Loucy (cell line): ENCODE data around the gene MMRN2.
"Not testable (repeated sequence)": the region's sequence is repeated elsewhere in the genome, so short reads cannot be mapped to it uniquely, and the experiment has no call there.

ENCODE experiments used
- H2AFZ ChIP-seq: fragments of 200-600 bp; sonication (generic); 2 replicates; pipeline ENCODE4 v1.6.0; 2016; ENCODE audit warnings: antibody characterized with exemption, mild to moderate bottlenecking, low read length, moderate library complexity
- H3F3A ChIP-seq: fragments of 200-600 bp; 2 replicates; pipeline ENCODE4 v1.6.0; 2016; ENCODE audit warnings: antibody characterized with exemption, low read depth, mild to moderate bottlenecking
- H3K27me3 ChIP-seq: fragments of 200-600 bp; sonication (generic); 2 replicates; pipeline ENCODE4 v1.6.1; 2014; ENCODE audit warnings: low read length, mild to moderate bottlenecking; ENCODE audit not compliant: insufficient read depth, poor library complexity, severe bottlenecking
- H3K36me3 ChIP-seq: fragments of 200-600 bp; sonication (generic); 2 replicates; pipeline ENCODE4 v1.6.1; 2016; ENCODE audit warnings: low read length; ENCODE audit not compliant: insufficient read depth
- H3K4me1 ChIP-seq: fragments of 200-600 bp; sonication (generic); 2 replicates; pipeline ENCODE4 v1.5.1; 2014; ENCODE audit warnings: low read length, mild to moderate bottlenecking; ENCODE audit not compliant: insufficient read depth, poor library complexity, severe bottlenecking
- H3K4me2 ChIP-seq: fragments of 200-600 bp; sonication (generic); 2 replicates; pipeline ENCODE4 v1.6.0; 2014; ENCODE audit warnings: antibody characterized with exemption, low read length, low read depth, mild to moderate bottlenecking; ENCODE audit not compliant: poor library complexity, severe bottlenecking
- H3K4me3 ChIP-seq: fragments of 200-600 bp; sonication (generic); 2 replicates; pipeline ENCODE4 v1.5.1; 2014; ENCODE audit warnings: low read length, mild to moderate bottlenecking, mixed read lengths; ENCODE audit not compliant: poor library complexity, severe bottlenecking
- H3K79me2 ChIP-seq: fragments of 200-600 bp; sonication (generic); 2 replicates; pipeline ENCODE4 v1.6.1; 2014; ENCODE audit warnings: low read length; ENCODE audit not compliant: insufficient read depth
- H3K9ac ChIP-seq: fragments of 200-600 bp; sonication (generic); 2 replicates; pipeline ENCODE4 v1.6.0; 2014; ENCODE audit warnings: mild to moderate bottlenecking, low read depth, low read length, moderate library complexity; ENCODE audit not compliant: poor library complexity, severe bottlenecking
- H3K9me2 ChIP-seq: fragments of 200-600 bp; sonication (generic); replicated peaks from 2 replicates; pipeline ENCODE4 v1.6.1; 2016; ENCODE audit warnings: low read depth, low read length, mixed read lengths
- H3K9me3 ChIP-seq: fragments of 200-600 bp; sonication (generic); 2 replicates; pipeline ENCODE4 v1.6.1; 2014; ENCODE audit warnings: mild to moderate bottlenecking, antibody characterized with exemption, low read length, low read depth; ENCODE audit not compliant: insufficient read depth
- H4K20me1 ChIP-seq: fragments of 200-600 bp; sonication (generic); 2 replicates; pipeline ENCODE4 v1.6.0; 2014; ENCODE audit warnings: antibody characterized with exemption, low read length, mild to moderate bottlenecking; ENCODE audit not compliant: insufficient read depth, poor library complexity, severe bottlenecking
- EZH2phosphoT487 ChIP-seq: fragments of 200-600 bp; IDR thresholded peaks from 2 replicates; pipeline ENCODE4 v1.6.1; 2018; ENCODE audit warnings: antibody characterized with exemption, mild to moderate bottlenecking, moderate library complexity, borderline replicate concordance
- TF ChIP-seq, protein P1 (sequence below): fragments of 200-600 bp; sonication (generic); conservative IDR thresholded peaks from 2 replicates; pipeline ENCODE4 v1.5.1; 2014; ENCODE audit warnings: mild to moderate bottlenecking, antibody characterized with exemption, low read length

Gene MMRN2

GRCh38 chr10:86936661-86937501 lies 20.5 kb downstream of the MMRN2 start:
- TF ChIP-seq EZH2phosphoT487 = no peak
- TF ChIP-seq, protein P1, sequence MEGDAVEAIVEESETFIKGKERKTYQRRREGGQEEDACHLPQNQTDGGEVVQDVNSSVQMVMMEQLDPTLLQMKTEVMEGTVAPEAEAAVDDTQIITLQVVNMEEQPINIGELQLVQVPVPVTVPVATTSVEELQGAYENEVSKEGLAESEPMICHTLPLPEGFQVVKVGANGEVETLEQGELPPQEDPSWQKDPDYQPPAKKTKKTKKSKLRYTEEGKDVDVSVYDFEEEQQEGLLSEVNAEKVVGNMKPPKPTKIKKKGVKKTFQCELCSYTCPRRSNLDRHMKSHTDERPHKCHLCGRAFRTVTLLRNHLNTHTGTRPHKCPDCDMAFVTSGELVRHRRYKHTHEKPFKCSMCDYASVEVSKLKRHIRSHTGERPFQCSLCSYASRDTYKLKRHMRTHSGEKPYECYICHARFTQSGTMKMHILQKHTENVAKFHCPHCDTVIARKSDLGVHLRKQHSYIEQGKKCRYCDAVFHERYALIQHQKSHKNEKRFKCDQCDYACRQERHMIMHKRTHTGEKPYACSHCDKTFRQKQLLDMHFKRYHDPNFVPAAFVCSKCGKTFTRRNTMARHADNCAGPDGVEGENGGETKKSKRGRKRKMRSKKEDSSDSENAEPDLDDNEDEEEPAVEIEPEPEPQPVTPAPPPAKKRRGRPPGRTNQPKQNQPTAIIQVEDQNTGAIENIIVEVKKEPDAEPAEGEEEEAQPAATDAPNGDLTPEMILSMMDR = no peak
- peaks cover 2% of the 10 kb centered on the region for H3K4me1 ChIP-seq
- no peaks in the 10 kb centered on the region for H3K9me2 ChIP-seq
- H3K4me2 ChIP-seq = no peak overlapping the region
- no peaks in the 10 kb centered on the region for H3K79me2 ChIP-seq
- no peaks in the 10 kb centered on the region for H3K36me3 ChIP-seq
- no peaks in the 10 kb centered on the region for H3K27me3 ChIP-seq
- no peak overlapping the region for H3K9ac ChIP-seq
- H3F3A ChIP-seq = no peaks in the 10 kb centered on the region
- no peak overlapping the region for H2AFZ ChIP-seq
- H3K9me3 ChIP-seq = no peaks in the 10 kb centered on the region
- H3K4me3 ChIP-seq = no peak overlapping the region
- no peaks in the 10 kb centered on the region for H4K20me1 ChIP-seq

DNA sequence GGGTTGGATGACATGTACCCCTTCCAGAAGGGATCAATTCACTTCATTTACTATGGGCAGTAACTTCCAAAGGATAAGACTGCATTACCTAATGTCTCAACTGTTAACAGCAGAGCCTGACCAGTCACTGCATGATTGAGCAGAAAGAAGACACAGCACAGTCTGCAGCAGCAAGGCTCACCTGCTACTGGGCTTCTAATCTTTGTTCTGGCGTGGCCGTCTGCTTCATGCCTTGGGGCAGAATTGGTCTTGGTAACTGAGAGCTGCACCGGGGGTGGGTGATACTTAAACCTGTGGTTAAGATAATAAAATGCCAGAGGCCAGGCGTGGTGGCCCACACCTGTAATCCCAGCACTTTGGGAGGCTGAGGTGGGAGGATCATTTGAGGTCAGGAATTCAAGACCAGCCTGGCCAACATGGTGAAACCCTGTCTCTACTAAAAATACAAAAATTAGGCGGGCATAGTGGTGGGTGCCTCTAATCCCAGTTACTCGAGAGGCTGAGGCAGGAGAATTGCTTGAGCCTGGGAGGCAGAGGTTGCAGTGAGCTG lies 23.2 kb downstream of the MMRN2 start:
- H3K9me2 ChIP-seq, H3K9me3 ChIP-seq, H3K4me1 ChIP-seq, H3K79me2 ChIP-seq, H3K36me3 ChIP-seq, H3K9ac ChIP-seq, H3K4me3 ChIP-seq, H4K20me1 ChIP-seq, H3K27me3 ChIP-seq, H2AFZ ChIP-seq, H3F3A ChIP-seq, H3K4me2 ChIP-seq: not testable (repeated sequence)

DNA sequence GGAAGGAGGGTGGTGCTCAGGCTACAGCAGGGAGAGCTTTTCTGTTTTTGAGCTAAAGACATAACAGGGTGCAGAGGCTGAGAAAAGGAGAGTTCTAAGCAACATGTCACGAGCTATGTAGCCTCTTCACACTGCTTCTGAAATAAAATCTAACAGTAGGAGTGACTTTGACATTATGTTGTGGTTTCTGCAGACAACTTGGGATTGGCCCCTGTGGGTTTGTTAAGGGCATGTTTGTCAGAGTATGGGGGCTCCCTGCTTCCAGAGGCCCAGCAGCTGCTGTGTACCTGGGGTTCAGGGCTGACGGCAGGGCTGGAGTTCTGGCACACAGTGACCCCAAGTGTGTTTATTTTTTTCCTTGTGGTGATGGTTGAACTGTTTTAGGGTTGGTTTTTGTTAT lies 24.7 kb downstream of the MMRN2 start:
- no peaks in the 10 kb centered on the region for H4K20me1 ChIP-seq
- H3K9me2 ChIP-seq = no peaks in the 10 kb centered on the region
- no peak overlapping the region for H3K4me3 ChIP-seq
- H2AFZ ChIP-seq = no peak overlapping the region
- TF ChIP-seq, protein P1 = no peak
- TF ChIP-seq EZH2phosphoT487 = no peak
- no peak overlapping the region for H3K9ac ChIP-seq
- no peaks in the 10 kb centered on the region for H3K4me1 ChIP-seq
- H3K4me2 ChIP-seq = no peak overlapping the region
- no peaks in the 10 kb centered on the region for H3K36me3 ChIP-seq
- no peaks in the 10 kb centered on the region for H3F3A ChIP-seq
- no peaks in the 10 kb centered on the region for H3K9me3 ChIP-seq
- H3K79me2 ChIP-seq = no peaks in the 10 kb centered on the region
- no peaks in the 10 kb centered on the region for H3K27me3 ChIP-seq
